Kidney epithelial cell (primary cell): ENCODE data around the gene LRFN2. TPM values are rescaled to one million over a fixed set of nuclear protein-coding genes. Genes with fewer than 3 reads are reported as not detected.

Experiments used
- DNase-seq: peaks from one replicate; pipeline ENCODE4 v3.0.0-alpha.2; 2010; ENCODE audit warnings: low read depth
- H3K27me3 ChIP-seq: 2 replicates; pipeline ENCODE4 v1.6.0; 2011; ENCODE audit warnings: low read length; ENCODE audit not compliant: control insufficient read depth, insufficient read depth
- H3K36me3 ChIP-seq: 2 replicates; pipeline ENCODE4 v1.5.1; 2011; ENCODE audit warnings: low read length; ENCODE audit not compliant: control insufficient read depth, insufficient read depth
- H3K4me3 ChIP-seq: 2 replicates; pipeline ENCODE4 v1.5.1; 2011; ENCODE audit warnings: low read depth, mild to moderate bottlenecking, control low read depth, low read length
- total RNA-seq: library from RNA; depleted of rRNA; stranded (reverse); fragments of >200 nt; gene quantifications from 2 replicates; pipeline ENCODE4 v1.2.3, GENCODE V29; 2015
- TF ChIP-seq, protein P1 (sequence below): IDR thresholded peaks from 2 replicates; pipeline ENCODE4 v1.5.1; 2011; ENCODE audit warnings: mild to moderate bottlenecking, moderate library complexity, low read length, control low read depth, inconsistent platforms; ENCODE audit not compliant: insufficient read depth, poor library complexity, severe bottlenecking

The LRFN2 gene
- total RNA-seq, 1 donor from 2014 or later: not detected

DNA sequence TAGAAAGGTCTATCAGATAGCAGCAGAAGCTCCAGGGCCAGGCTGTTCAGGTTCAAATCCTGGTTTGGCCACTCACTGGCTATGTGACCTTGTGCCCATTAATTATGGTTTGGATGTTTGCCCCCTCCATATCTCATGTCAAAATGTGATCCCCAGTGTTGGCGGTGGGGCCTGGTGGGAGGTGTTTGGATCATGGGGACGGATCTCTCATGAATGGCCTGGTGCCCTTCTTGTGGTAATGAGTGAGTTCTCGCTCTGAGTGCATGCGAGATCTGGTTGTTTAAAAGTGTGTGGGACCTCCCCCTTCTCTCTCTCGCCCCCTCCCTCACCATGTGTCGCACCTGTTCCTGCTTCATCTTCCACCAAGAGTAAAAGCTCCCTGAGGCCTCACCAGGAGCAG lies 240.9 kb downstream of the LRFN2 start:
- Histone ChIP-seq H3K27me3 (no peaks in the 10 kb centered on the region), H3K36me3 (no peaks in the 10 kb centered on the region), H3K4me3 (no peak overlapping the region)
- DNase-seq: no peak
- TF ChIP-seq, protein P1, sequence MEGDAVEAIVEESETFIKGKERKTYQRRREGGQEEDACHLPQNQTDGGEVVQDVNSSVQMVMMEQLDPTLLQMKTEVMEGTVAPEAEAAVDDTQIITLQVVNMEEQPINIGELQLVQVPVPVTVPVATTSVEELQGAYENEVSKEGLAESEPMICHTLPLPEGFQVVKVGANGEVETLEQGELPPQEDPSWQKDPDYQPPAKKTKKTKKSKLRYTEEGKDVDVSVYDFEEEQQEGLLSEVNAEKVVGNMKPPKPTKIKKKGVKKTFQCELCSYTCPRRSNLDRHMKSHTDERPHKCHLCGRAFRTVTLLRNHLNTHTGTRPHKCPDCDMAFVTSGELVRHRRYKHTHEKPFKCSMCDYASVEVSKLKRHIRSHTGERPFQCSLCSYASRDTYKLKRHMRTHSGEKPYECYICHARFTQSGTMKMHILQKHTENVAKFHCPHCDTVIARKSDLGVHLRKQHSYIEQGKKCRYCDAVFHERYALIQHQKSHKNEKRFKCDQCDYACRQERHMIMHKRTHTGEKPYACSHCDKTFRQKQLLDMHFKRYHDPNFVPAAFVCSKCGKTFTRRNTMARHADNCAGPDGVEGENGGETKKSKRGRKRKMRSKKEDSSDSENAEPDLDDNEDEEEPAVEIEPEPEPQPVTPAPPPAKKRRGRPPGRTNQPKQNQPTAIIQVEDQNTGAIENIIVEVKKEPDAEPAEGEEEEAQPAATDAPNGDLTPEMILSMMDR: no peak

DNA sequence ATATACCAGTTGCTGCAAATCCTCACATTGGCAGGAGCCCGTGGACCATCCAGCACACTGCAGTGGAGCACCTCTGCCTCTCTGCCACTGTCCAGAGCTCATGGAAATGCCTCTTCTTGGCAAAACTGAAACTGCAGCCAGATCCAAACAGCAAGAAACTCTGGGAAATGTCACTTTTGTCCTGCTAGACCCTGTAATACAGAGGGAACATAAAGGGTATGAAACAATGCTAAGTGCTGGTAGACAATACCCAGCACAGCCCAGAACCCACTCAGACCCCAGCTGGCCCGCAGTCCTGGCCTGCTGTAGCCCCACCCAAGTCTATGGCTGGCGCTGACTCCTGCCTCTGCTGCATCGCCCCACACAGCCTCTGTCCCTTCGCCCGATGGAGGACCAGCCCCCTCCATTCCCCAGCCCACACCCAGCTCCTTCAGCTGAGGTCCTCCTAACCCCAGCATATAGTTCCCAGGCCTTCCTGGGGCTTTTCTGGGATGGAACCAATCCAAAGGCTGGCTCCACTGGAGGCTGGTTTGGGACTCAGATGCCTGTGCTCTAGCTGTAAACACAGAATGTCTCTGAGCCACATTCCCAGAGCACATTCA lies 242.5 kb downstream of the LRFN2 start:
- H3K36me3 ChIP-seq: no peaks in the 10 kb centered on the region
- no peak for DNase-seq
- H3K27me3 ChIP-seq: no peaks in the 10 kb centered on the region
- no peak overlapping the region for H3K4me3 ChIP-seq
- TF ChIP-seq, protein P1: no peak

DNA sequence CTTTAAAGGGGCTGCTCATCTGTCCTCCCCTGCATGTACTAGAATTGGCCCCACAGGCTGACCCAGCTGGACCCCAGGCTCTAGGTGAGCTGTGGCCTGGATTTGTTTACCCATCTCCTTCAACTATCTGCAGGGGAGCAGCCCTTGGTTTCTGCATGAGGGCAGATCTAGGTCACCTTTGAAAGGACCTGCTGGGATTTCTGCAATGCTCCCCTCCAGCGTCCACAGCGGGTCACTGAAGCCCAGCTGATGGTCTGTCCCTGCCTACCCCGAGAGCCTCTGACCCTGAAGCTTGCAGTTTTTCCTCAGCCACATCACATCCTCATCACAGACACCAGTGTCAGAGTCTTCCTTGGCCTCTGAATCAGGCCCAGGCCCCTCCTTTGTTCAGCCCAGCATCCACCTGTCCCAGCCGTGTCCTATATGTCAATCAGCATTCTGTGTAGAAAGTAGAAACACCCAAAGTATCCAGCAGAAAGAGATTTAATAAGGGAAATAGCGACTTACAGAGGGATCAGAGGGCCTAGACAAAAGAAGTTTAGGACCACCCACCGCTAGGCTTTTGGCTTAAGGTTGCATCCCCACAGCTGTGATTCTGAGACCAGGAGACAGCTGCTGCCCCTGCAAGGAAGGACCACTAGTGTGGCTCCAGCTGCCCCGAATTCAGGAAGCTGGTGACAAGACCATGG lies 243.1 kb downstream of the LRFN2 start:
- no peaks in the 10 kb centered on the region for H3K27me3 ChIP-seq
- TF ChIP-seq, protein P1: no peak
- no peak for DNase-seq

DNA sequence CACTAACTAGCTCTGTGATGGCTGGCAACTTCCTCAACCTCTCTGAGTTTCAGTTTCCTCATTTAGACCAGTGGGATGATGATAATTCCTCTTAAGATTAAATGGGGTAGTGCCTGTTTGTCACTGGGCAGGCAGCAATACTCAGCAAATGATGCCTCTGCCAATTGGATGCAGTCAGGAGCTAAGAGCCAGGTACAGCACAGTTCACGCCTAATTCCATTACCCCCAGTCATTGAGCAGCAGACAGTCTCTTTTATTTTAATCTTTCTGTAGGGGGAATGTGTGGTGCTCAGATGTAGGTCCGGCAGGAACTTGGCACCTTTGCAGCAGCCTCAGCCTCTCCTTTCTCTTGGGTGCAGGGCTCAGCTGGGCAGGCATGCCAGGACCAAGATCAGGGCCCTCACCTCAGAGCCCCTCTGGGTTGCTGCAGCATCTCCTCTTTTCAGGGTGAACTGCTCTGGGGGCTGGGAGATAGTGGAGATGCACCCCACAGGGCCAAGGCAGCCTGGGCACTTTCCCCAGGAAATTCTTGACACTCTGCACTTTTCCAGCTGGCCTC lies 243.8 kb downstream of the LRFN2 start:
- TF ChIP-seq, protein P1: no peak
- DNase-seq: no peak
- no peaks in the 10 kb centered on the region for H3K27me3 ChIP-seq
- H3K36me3 ChIP-seq: no peaks in the 10 kb centered on the region
- H3K4me3 ChIP-seq: no peak overlapping the region

More for the DNA sequence above, 243.1 kb downstream of the LRFN2 start:
- Histone ChIP-seq H3K36me3 (no peaks in the 10 kb centered on the region), H3K4me3 (no peak overlapping the region)

DNA sequence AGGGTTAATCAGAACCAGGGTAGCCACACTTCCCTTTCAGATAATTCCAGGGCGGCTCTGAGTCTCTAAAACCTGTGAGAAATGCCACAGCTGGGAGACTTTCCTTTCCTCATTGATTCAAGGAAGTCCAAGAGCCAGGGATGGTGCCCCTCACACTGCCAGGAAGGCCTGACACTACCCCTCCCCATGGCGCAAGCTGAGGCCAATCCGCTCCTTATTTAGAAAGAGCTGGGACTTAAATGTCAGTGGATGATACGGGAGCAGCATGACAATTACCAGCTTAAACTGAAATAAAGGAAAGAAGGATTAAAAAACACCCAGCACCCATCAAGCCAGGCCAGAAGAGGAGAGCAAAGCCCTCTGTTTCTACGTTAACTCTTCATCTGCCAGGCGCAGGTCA lies 244.4 kb downstream of the LRFN2 start:
- no peaks in the 10 kb centered on the region for H3K36me3 ChIP-seq
- TF ChIP-seq, protein P1: no peak
- DNase-seq: no peak
- no peak overlapping the region for H3K4me3 ChIP-seq
- no peaks in the 10 kb centered on the region for H3K27me3 ChIP-seq

DNA sequence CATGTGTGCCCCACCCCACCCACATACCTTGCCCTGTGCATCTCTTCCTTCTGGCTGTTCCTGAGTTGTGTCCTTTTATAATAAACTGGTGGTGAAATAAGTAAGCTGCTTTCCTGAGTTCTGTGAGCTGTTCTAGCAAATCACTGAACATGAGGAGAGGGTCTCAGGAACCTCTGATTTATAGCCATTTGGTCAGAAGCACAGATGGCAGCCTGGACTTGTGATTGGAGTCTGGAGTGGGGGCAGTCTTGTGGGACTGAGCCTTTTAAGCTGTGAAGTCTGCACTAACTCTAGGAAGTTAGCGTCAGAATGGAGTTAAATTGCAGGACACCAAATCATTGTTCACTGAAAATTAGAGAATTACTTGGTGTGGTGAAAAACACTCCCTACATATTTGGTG lies 245.4 kb downstream of the LRFN2 start:
- TF ChIP-seq, protein P1: no peak
- Histone ChIP-seq H3K4me3 (no peak overlapping the region), H3K27me3 (no peaks in the 10 kb centered on the region), H3K36me3 (no peaks in the 10 kb centered on the region)
- DNase-seq: no peak
